Vagina (tissue), 2 donors: Measurements from ENCODE around the gene CSF3R. TPM values are rescaled to one million over a fixed set of nuclear protein-coding genes. Genes with fewer than 3 reads are reported as not detected.

Source experiments
- DNase-seq, 2 donors: peaks; one replicate each; pipeline ENCODE4 v3.0.0-alpha.2; 2017; ENCODE audit errors: extremely low spot score in 2 of 2
- H3K27ac ChIP-seq: fragments of 200-600 bp; sonication (generic); one replicate; pipeline ENCODE4 v1.5.1; 2019
- H3K27me3 ChIP-seq: fragments of 200-600 bp; sonication (generic); one replicate; pipeline ENCODE4 v1.5.1; 2019
- H3K36me3 ChIP-seq, 2 donors: fragments of 200-600 bp; sonication (generic); one replicate each; pipeline ENCODE4 v1.5.1; 2017 to 2019
- H3K4me1 ChIP-seq: fragments of 200-600 bp; sonication (generic); one replicate; pipeline ENCODE4 v1.5.1; 2019
- H3K4me3 ChIP-seq, 2 donors: fragments of 200-600 bp; sonication (generic); 1 replicate in 1 of 2; 2 replicates in 1 of 2; pipeline ENCODE4 v1.5.1; 2016 to 2019
- H3K9me3 ChIP-seq: fragments of 200-600 bp; sonication (generic); one replicate; pipeline ENCODE4 v1.5.1; 2019
- POLR2A ChIP-seq, 2 donors: fragments of 450-650 bp; IDR thresholded peaks; one replicate each; pipeline ENCODE4 v1.6.1; 2017; ENCODE audit warnings: antibody characterized with exemption in 2 of 2, mild to moderate bottlenecking in 2 of 2, moderate library complexity in 2 of 2
- POLR2AphosphoS5 ChIP-seq, 2 donors: sonication (generic); formaldehyde crosslinking; IDR thresholded peaks; one replicate each; pipeline ENCODE4 v1.9.0; 2017; ENCODE audit warnings: antibody characterized with exemption in 2 of 2, mild to moderate bottlenecking in 2 of 2, low read depth in 1 of 2; ENCODE audit not compliant: insufficient read depth in 1 of 2
- intact Hi-C: fragments of 100-400 bp; cut with DNase I; formaldehyde crosslinking; loops from one replicate; pipeline ENCODE4 v1.15.1; 2023
- total RNA-seq: library from RNA; depleted of rRNA; stranded (reverse); fragments of >200 nt; gene quantifications from one replicate; pipeline ENCODE4 v1.2.3, GENCODE V29; 2016
- TF ChIP-seq, protein P1 (sequence below), 3 experiments: fragments of 450-650 bp in 2 of 3; fragments of 200-600 bp in 1 of 3; sonication (generic) in 1 of 3; IDR thresholded peaks; one replicate each; pipeline ENCODE4 v1.5.1; 2017 to 2019; ENCODE audit warnings: antibody characterized with exemption in 3 of 3, mild to moderate bottlenecking in 2 of 3, moderate library complexity in 2 of 3

CSF3R gene
- total RNA-seq, 1 donor from 2014 or later: 8.8 TPM

- Histone ChIP-seq H3K9me3 (no peaks in the 10 kb centered on the region), H3K27me3 (no peaks in the 10 kb centered on the region), H3K4me1 (peaks cover 25% of the 10 kb centered on the region), H3K36me3 (no peaks in the 10 kb centered on the region), H3K4me3 (no peak overlapping the region), H3K27ac (no peak overlapping the region)
- intact Hi-C loops: no loop called here
- TF ChIP-seq, protein P1, sequence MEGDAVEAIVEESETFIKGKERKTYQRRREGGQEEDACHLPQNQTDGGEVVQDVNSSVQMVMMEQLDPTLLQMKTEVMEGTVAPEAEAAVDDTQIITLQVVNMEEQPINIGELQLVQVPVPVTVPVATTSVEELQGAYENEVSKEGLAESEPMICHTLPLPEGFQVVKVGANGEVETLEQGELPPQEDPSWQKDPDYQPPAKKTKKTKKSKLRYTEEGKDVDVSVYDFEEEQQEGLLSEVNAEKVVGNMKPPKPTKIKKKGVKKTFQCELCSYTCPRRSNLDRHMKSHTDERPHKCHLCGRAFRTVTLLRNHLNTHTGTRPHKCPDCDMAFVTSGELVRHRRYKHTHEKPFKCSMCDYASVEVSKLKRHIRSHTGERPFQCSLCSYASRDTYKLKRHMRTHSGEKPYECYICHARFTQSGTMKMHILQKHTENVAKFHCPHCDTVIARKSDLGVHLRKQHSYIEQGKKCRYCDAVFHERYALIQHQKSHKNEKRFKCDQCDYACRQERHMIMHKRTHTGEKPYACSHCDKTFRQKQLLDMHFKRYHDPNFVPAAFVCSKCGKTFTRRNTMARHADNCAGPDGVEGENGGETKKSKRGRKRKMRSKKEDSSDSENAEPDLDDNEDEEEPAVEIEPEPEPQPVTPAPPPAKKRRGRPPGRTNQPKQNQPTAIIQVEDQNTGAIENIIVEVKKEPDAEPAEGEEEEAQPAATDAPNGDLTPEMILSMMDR (IDR thresholded peaks at IDR 0.05): no peak
- TF ChIP-seq POLR2AphosphoS5 (IDR thresholded peaks at IDR 0.05; ENCODE audit: insufficient read depth in 1 of 2, low read depth in 1 of 2) (no peak), POLR2A (IDR thresholded peaks at IDR 0.05) (no peak)
- no peak for DNase-seq
Observed at GRCh38 chr1:36446746-36447145, 36.0 kb downstream of the CSF3R start.

DNA sequence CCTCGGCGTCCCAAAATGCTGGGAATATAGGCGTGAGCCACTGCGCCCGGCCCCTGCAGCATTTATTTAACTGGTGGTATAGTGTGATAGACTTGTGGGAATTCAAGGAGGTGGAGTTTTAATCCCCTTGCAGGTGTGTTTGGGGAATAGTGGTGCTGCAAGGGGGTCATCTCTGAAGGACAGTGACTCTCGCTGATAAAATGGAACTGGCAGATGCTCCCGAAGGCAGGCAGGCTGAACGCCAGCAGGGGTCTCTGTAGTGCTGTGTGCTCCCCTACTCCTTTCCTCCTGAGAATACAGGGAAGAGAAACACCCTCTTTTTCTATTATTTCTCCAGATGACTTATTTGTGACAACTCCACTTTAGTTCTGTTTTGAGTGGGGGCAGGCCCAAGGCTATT lies 36.4 kb downstream of the CSF3R start:
- intact Hi-C loops: no loop called here
- Histone ChIP-seq H3K27ac (no peak overlapping the region), H3K4me3 (no peak overlapping the region), H3K4me1 (peaks cover 25% of the 10 kb centered on the region), H3K27me3 (no peaks in the 10 kb centered on the region), H3K36me3 (no peaks in the 10 kb centered on the region), H3K9me3 (no peaks in the 10 kb centered on the region)
- DNase-seq: no peak
- TF ChIP-seq POLR2AphosphoS5 (IDR thresholded peaks at IDR 0.05; ENCODE audit: insufficient read depth in 1 of 2, low read depth in 1 of 2) (no peak), POLR2A (IDR thresholded peaks at IDR 0.05) (no peak)
- TF ChIP-seq, protein P1 (IDR thresholded peaks at IDR 0.05): no peak

DNA sequence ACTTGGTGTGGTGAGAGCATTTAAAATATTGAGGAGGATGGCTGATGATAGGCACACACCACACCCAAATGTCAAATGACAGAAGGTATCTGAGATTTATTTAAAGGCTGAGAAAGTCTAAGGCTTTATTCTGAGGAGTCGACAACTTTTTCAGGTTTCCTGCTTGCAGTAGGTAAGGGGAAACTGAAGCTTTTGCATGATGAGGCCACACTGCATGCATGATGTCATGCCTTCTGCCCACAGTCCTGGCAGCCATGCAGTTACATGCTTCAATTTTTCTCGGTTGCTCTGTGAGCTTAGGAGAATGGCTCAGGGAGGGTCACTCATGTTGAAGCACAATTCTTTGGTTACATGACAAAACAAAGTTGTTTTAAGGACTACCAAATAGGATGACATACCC lies 39.4 kb downstream of the CSF3R start:
- Histone ChIP-seq H3K27ac (no peak overlapping the region), H3K36me3 (no peaks in the 10 kb centered on the region), H3K4me3 (no peak overlapping the region), H3K27me3 (no peaks in the 10 kb centered on the region), H3K4me1 (peaks cover under 1% of the 10 kb centered on the region), H3K9me3 (no peaks in the 10 kb centered on the region)
- DNase-seq: no peak
- TF ChIP-seq POLR2AphosphoS5 (IDR thresholded peaks at IDR 0.05; ENCODE audit: insufficient read depth in 1 of 2, low read depth in 1 of 2) (no peak), POLR2A (IDR thresholded peaks at IDR 0.05) (no peak)
- TF ChIP-seq, protein P1 (IDR thresholded peaks at IDR 0.05): no peak
- intact Hi-C loops: no loop called here

- TF ChIP-seq POLR2AphosphoS5 (IDR thresholded peaks at IDR 0.05; ENCODE audit: insufficient read depth in 1 of 2, low read depth in 1 of 2) (no peak), POLR2A (IDR thresholded peaks at IDR 0.05) (no peak)
- TF ChIP-seq, protein P1 (IDR thresholded peaks at IDR 0.05): no peak
- intact Hi-C loops: no loop called here
- H3K27ac ChIP-seq: no peak overlapping the region
Observed at GRCh38 chr1:36442337-36442736, 40.4 kb downstream of the CSF3R start.

GRCh38 chr1:36440646-36441045 lies 42.1 kb downstream of the CSF3R start:
- H3K9me3 ChIP-seq: no peaks in the 10 kb centered on the region
- intact Hi-C loops: no loop called here
- H3K27me3 ChIP-seq: no peaks in the 10 kb centered on the region
- no peak for TF ChIP-seq POLR2A (IDR thresholded peaks at IDR 0.05)
- TF ChIP-seq POLR2AphosphoS5 (IDR thresholded peaks at IDR 0.05; ENCODE audit: insufficient read depth in 1 of 2, low read depth in 1 of 2): no peak
- TF ChIP-seq, protein P1 (IDR thresholded peaks at IDR 0.05): no peak
- H3K36me3 ChIP-seq: no peaks in the 10 kb centered on the region
- H3K4me1 ChIP-seq: no peaks in the 10 kb centered on the region
- no peak for DNase-seq
- no peak overlapping the region for H3K27ac ChIP-seq
- H3K4me3 ChIP-seq: no peak overlapping the region

More at GRCh38 chr1:36442337-36442736, 40.4 kb downstream of the CSF3R start:
- H3K4me3 ChIP-seq: no peak overlapping the region
- H3K36me3 ChIP-seq: no peaks in the 10 kb centered on the region
- no peaks in the 10 kb centered on the region for H3K27me3 ChIP-seq
- DNase-seq: no peak
- H3K9me3 ChIP-seq: no peaks in the 10 kb centered on the region
- no peaks in the 10 kb centered on the region for H3K4me1 ChIP-seq
